GM12864 (cell line): ENCODE data around the gene CAV3.

ENCODE experiments used
- DNase-seq: peaks from one replicate; pipeline ENCODE4 v3.0.0-alpha.2; 2011; ENCODE audit warnings: low read depth
- H3K4me3 ChIP-seq: 2 replicates; pipeline ENCODE4 v1.5.1; 2011; ENCODE audit warnings: mild to moderate bottlenecking, low read depth, low read length, control low read depth
- TF ChIP-seq, protein P1 (sequence below): IDR thresholded peaks from 2 replicates; pipeline ENCODE4 v1.5.1; 2011; ENCODE audit warnings: low read depth, mild to moderate bottlenecking, moderate library complexity, low read length, control low read depth, inconsistent platforms; ENCODE audit errors: missing control alignments

CAV3 gene

DNA sequence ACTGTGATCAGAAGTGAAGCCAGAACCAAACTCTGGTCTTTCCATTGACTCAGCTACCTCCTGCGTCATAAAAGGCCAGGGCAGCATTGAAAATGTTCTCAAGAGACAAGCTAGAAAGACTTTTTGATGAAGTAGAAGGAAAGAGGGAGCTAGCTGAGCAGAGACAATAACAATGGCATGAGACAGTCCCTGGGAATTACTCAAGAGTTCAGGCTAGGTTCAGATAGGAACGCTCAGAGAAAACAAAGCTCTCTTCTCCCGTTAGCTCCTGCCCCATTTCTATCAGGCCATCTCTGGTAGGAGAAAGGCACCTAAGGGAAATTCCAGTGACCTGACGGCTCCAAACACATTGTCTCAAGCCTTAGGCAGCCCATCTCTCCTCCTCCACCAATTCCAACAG is 42.8 kb downstream of the CAV3 start:
- DNase-seq, result no peak
- TF ChIP-seq, protein P1, sequence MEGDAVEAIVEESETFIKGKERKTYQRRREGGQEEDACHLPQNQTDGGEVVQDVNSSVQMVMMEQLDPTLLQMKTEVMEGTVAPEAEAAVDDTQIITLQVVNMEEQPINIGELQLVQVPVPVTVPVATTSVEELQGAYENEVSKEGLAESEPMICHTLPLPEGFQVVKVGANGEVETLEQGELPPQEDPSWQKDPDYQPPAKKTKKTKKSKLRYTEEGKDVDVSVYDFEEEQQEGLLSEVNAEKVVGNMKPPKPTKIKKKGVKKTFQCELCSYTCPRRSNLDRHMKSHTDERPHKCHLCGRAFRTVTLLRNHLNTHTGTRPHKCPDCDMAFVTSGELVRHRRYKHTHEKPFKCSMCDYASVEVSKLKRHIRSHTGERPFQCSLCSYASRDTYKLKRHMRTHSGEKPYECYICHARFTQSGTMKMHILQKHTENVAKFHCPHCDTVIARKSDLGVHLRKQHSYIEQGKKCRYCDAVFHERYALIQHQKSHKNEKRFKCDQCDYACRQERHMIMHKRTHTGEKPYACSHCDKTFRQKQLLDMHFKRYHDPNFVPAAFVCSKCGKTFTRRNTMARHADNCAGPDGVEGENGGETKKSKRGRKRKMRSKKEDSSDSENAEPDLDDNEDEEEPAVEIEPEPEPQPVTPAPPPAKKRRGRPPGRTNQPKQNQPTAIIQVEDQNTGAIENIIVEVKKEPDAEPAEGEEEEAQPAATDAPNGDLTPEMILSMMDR, result no peak
- H3K4me3 ChIP-seq, result no peak overlapping the region

- H3K4me3 ChIP-seq, result no peak overlapping the region
- no peak for DNase-seq
- TF ChIP-seq, protein P1, result no peak
These were observed 43.8 kb downstream of the CAV3 start for GRCh38 chr3:8777201-8777977.

- no peak for DNase-seq
- TF ChIP-seq, protein P1, result no peak
These were observed 44.3 kb downstream of the CAV3 start for GRCh38 chr3:8777978-8778267.

GRCh38 chr3:8778475-8778874 is 44.9 kb downstream of the CAV3 start:
- H3K4me3 ChIP-seq, result no peak overlapping the region
- DNase-seq, result no peak
- TF ChIP-seq, protein P1, result no peak

More at GRCh38 chr3:8777978-8778267, 44.3 kb downstream of the CAV3 start:
- H3K4me3 ChIP-seq, result no peak overlapping the region

- TF ChIP-seq, protein P1, result no peak
- DNase-seq, result no peak
- no peak overlapping the region for H3K4me3 ChIP-seq
These were observed 46.7 kb downstream of the CAV3 start for GRCh38 chr3:8780279-8780678.

GRCh38 chr3:8784676-8785435 is 51.3 kb downstream of the CAV3 start:
- no peak overlapping the region for H3K4me3 ChIP-seq
- DNase-seq, result no peak
- TF ChIP-seq, protein P1, result no peak
